HepG2 (cell line): ENCODE measurements around the gene PTGR1. TPM values are rescaled to one million over a fixed set of nuclear protein-coding genes. Genes with fewer than 3 reads are reported as not detected.

Source experiments
- ATF3 ChIP-seq: sonication (generic); formaldehyde crosslinking; IDR thresholded peaks from 2 replicates; pipeline ENCODE4 v1.4.0; 2020; ENCODE audit warnings: missing genetic modification reagents
- ATF7-NPFF ChIP-seq: sonication (generic); formaldehyde crosslinking; IDR thresholded peaks from 2 replicates; pipeline ENCODE4 v1.8.1; 2023; ENCODE audit warnings: mild to moderate bottlenecking, low read depth, missing genetic modification reagents, moderate library complexity
- FLYWCH1 ChIP-seq: sonication (generic); formaldehyde crosslinking; IDR thresholded peaks from 2 replicates; pipeline ENCODE4 v1.8.1; 2023; ENCODE audit warnings: mild to moderate bottlenecking, missing genetic modification reagents
- HES4 ChIP-seq: sonication (generic); formaldehyde crosslinking; IDR thresholded peaks from 2 replicates; pipeline ENCODE4 v1.9.0; 2021; ENCODE audit warnings: mild to moderate bottlenecking, missing genetic modification reagents, borderline replicate concordance
- MAZ ChIP-seq, 2 experiments: sonication (generic) in 1 of 2; formaldehyde crosslinking in 1 of 2; IDR thresholded peaks; 2 replicates each; pipeline versions ENCODE4 v1.5.0 to v1.6.1; 2012 to 2020; ENCODE audit warnings: low read depth in 2 of 2, mild to moderate bottlenecking in 2 of 2, borderline replicate concordance in 1 of 2, improper control_type of control experiment in 1 of 2, low read length in 1 of 2, missing genetic modification reagents in 1 of 2, moderate library complexity in 1 of 2
- MYC ChIP-seq: sonication (generic); formaldehyde crosslinking; IDR thresholded peaks from 2 replicates; pipeline ENCODE4 v1.9.0; 2021; ENCODE audit warnings: missing genetic modification reagents, borderline replicate concordance
- NCOR1 ChIP-seq: fragments of 200-600 bp; sonication (generic); IDR thresholded peaks from 2 replicates; pipeline ENCODE4 v1.7.0; 2017; ENCODE audit warnings: antibody characterized with exemption, low read length, borderline replicate concordance
- NR2F6 ChIP-seq, 2 experiments: IDR thresholded peaks; 2 replicates each; pipeline ENCODE4 v1.6.1; 2016; ENCODE audit warnings: antibody characterized with exemption in 1 of 2, mild to moderate bottlenecking in 1 of 2
- PREB ChIP-seq: sonication (generic); formaldehyde crosslinking; IDR thresholded peaks from 2 replicates; pipeline ENCODE4 v1.4.0; 2020; ENCODE audit warnings: missing genetic modification reagents
- SMYD3 ChIP-seq: sonication (generic); formaldehyde crosslinking; IDR thresholded peaks from 2 replicates; pipeline ENCODE4 v1.8.1; 2023; ENCODE audit warnings: mild to moderate bottlenecking, missing genetic modification reagents
- SP5 ChIP-seq: IDR thresholded peaks from 2 replicates; pipeline ENCODE4 v1.6.1; 2016; ENCODE audit warnings: low read depth, borderline replicate concordance
- STAT6 ChIP-seq: sonication (generic); formaldehyde crosslinking; IDR thresholded peaks from 2 replicates; pipeline ENCODE4 v1.4.0; 2020; ENCODE audit warnings: missing genetic modification reagents, mild to moderate bottlenecking, borderline replicate concordance
- TFDP1 ChIP-seq: IDR thresholded peaks from 2 replicates; pipeline ENCODE4 v1.6.1; 2016; ENCODE audit warnings: missing compliant biosample characterization, missing genetic modification reagents, borderline replicate concordance
- ZBTB3 ChIP-seq: sonication (generic); formaldehyde crosslinking; IDR thresholded peaks from 2 replicates; pipeline ENCODE4 v1.4.0; 2020; ENCODE audit warnings: low read depth, mild to moderate bottlenecking, moderate library complexity, missing genetic modification reagents, borderline replicate concordance
- ZBTB33 ChIP-seq: sonication (generic); formaldehyde crosslinking; IDR thresholded peaks from 2 replicates; pipeline ENCODE4 v1.4.0; 2020; ENCODE audit warnings: missing genetic modification reagents
- ZBTB34 ChIP-seq: sonication (generic); formaldehyde crosslinking; IDR thresholded peaks from 2 replicates; pipeline ENCODE4 v1.8.0; 2022; ENCODE audit warnings: mild to moderate bottlenecking, missing genetic modification reagents
- ZKSCAN8 ChIP-seq: IDR thresholded peaks from 2 replicates; pipeline ENCODE4 v1.6.1; 2016; ENCODE audit warnings: borderline replicate concordance, missing genetic modification reagents, missing compliant biosample characterization
- ZNF30 ChIP-seq: sonication (generic); formaldehyde crosslinking; IDR thresholded peaks from 2 replicates; pipeline ENCODE4 v1.5.0; 2020; ENCODE audit warnings: mild to moderate bottlenecking, missing genetic modification reagents
- ZNF546 ChIP-seq: sonication (generic); formaldehyde crosslinking; conservative IDR thresholded peaks from 2 replicates; pipeline ENCODE4 v1.8.1; 2023; ENCODE audit warnings: mild to moderate bottlenecking, missing genetic modification reagents
- ZNF660 ChIP-seq: sonication (generic); formaldehyde crosslinking; IDR thresholded peaks from 2 replicates; pipeline ENCODE4 v1.5.1; 2020; ENCODE audit warnings: mild to moderate bottlenecking, low read depth, missing genetic modification reagents, borderline replicate concordance
- polyA plus RNA-seq, 8 experiments: library from polyadenylated mRNA; depleted of rRNA in 3 of 8; stranded (reverse) in 7 of 8; unstranded in 1 of 8; fragments of >200 nt; fragmentation: Illumina TruSeq in 4 of 8; extraction: Trizol in 4 of 8; gene quantifications; 2 replicates each; pipeline versions ENCODE4 v1.2.1 to v1.2.3, GENCODE V29; 2011 to 2016; ENCODE audit warnings: low read depth in 4 of 8, missing spikeins in 1 of 8, mixed read lengths in 1 of 8; ENCODE audit not compliant: insufficient read depth in 1 of 8
- total RNA-seq, 5 experiments: library from RNA; depleted of rRNA; stranded (reverse); fragments of >200 nt; fragmentation: Illumina TruSeq; extraction: Trizol; gene quantifications; 2 replicates each; pipeline ENCODE4 v1.2.3, GENCODE V29; 2016; ENCODE audit warnings: low read depth in 1 of 5

Gene PTGR1
- total and polyA plus RNA-seq, 2 of the 13 experiments (the other 11 are each of a cell fraction or from before 2014, with no cell fraction given) = 6.0 to 15.8 TPM

- TF ChIP-seq FLYWCH1 = no peak
- TF ChIP-seq MYC (CRISPR knock-in tag) = no peak
- no peak for TF ChIP-seq SP5 (CRISPR knock-in tag)
- TF ChIP-seq ZNF546 (CRISPR knock-in tag) = no peak
- no peak for TF ChIP-seq ZBTB3
- no peak for TF ChIP-seq ATF3
- no peak for TF ChIP-seq ZNF30 (CRISPR knock-in tag)
- TF ChIP-seq SMYD3 (CRISPR knock-in tag) = no peak
- TF ChIP-seq PREB (CRISPR knock-in tag) = no peak
- TF ChIP-seq STAT6 (CRISPR knock-in tag) = no peak
- TF ChIP-seq TFDP1 = no peak
- peak; percentile 47; the same call in 1 of the 2 replicates for TF ChIP-seq NCOR1
- TF ChIP-seq ZNF660 (CRISPR knock-in tag) = no peak
- TF ChIP-seq ZBTB34 = no peak
- no peak for TF ChIP-seq MAZ (IDR thresholded peaks at IDR 0.05; ENCODE audit: borderline replicate concordance, low read depth, low read length)
- TF ChIP-seq MAZ (CRISPR knock-in tag; IDR thresholded peaks at IDR 0.05; ENCODE audit: low read depth) = no peak
- TF ChIP-seq NR2F6 (IDR thresholded peaks at IDR 0.05) = 0 out of 2 replicates have a peak, but pooled peaks have one; percentile 26
- TF ChIP-seq NR2F6 (CRISPR knock-in tag; IDR thresholded peaks at IDR 0.05) = no peak
- no peak for TF ChIP-seq ZBTB33
- TF ChIP-seq ZKSCAN8 (CRISPR knock-in tag) = no peak
- TF ChIP-seq ATF7-NPFF (CRISPR knock-in tag) = no peak
- no peak for TF ChIP-seq HES4 (CRISPR knock-in tag)
Observed at GRCh38 chr9:111605041-111605559, 5.7 kb upstream of the PTGR1 start (continued).
